Fibroblast of lung (primary cell): ENCODE results near the gene SH3RF1. TPM values are rescaled to one million over a fixed set of nuclear protein-coding genes. Genes with fewer than 3 reads are reported as not detected.

Experiments
- DNase-seq, 2 donors: peaks; one replicate each; pipeline versions ENCODE4 v3.0.0 to v3.0.0-alpha.2; 2010; ENCODE audit warnings: low read depth in 2 of 2
- H2AFZ ChIP-seq: 2 replicates; pipeline ENCODE4 v1.5.1; 2012; ENCODE audit warnings: low read length, control low read depth, inconsistent platforms
- H3K27ac ChIP-seq: 2 replicates; pipeline ENCODE4 v1.5.1; 2011; ENCODE audit warnings: low read length, control low read depth; ENCODE audit not compliant: insufficient read depth
- H3K27me3 ChIP-seq: 2 replicates; pipeline ENCODE4 v1.5.1; 2011; ENCODE audit warnings: mild to moderate bottlenecking, low read length; ENCODE audit not compliant: control insufficient read depth, insufficient read depth
- H3K36me3 ChIP-seq: 2 replicates; pipeline ENCODE4 v1.5.1; 2011; ENCODE audit warnings: low read length; ENCODE audit not compliant: control insufficient read depth, insufficient read depth
- H3K4me1 ChIP-seq: 2 replicates; pipeline ENCODE4 v1.5.1; 2011; ENCODE audit warnings: low read length; ENCODE audit not compliant: control insufficient read depth, insufficient read depth; ENCODE audit errors: extremely low read depth
- H3K4me2 ChIP-seq: 2 replicates; pipeline ENCODE4 v1.5.1; 2011; ENCODE audit warnings: low read length, control low read depth; ENCODE audit not compliant: insufficient read depth; ENCODE audit errors: extremely low read depth
- H3K4me3 ChIP-seq, 4 experiments: fragments of 200-600 bp in 1 of 4; sonication (generic) in 1 of 4; replicated peaks in 1 of 4; 2 replicates each; pipeline ENCODE4 v1.5.1; 2011 to 2016; ENCODE audit warnings: low read length in 4 of 4, low read depth in 3 of 4, mild to moderate bottlenecking in 3 of 4, control low read depth in 2 of 4, inconsistent platforms in 1 of 4, mixed read lengths in 1 of 4; ENCODE audit not compliant: insufficient read depth in 1 of 4; ENCODE audit errors: control extremely low read depth in 1 of 4
- H3K79me2 ChIP-seq: 2 replicates; pipeline ENCODE4 v1.5.1; 2012; ENCODE audit warnings: mild to moderate bottlenecking, low read length, inconsistent platforms; ENCODE audit not compliant: control insufficient read depth, insufficient read depth
- H3K9ac ChIP-seq: 2 replicates; pipeline ENCODE4 v1.5.1; 2011; ENCODE audit warnings: mild to moderate bottlenecking, low read length, control low read depth; ENCODE audit not compliant: insufficient read depth
- H3K9me3 ChIP-seq: 2 replicates; pipeline ENCODE4 v1.5.1; 2012; ENCODE audit warnings: low read depth, low read length; ENCODE audit not compliant: control insufficient read depth, insufficient read depth
- H4K20me1 ChIP-seq: 2 replicates; pipeline ENCODE4 v1.5.1; 2011; ENCODE audit warnings: low read length; ENCODE audit not compliant: control insufficient read depth, insufficient read depth; ENCODE audit errors: extremely low read depth
- CTCF ChIP-seq, 2 donors: IDR thresholded peaks in 1 of 2; conservative IDR thresholded peaks in 1 of 2; 1 replicate in 1 of 2; 2 replicates in 1 of 2; pipeline ENCODE4 v1.5.1; 2011 to 2012; ENCODE audit warnings: low read length in 2 of 2, control low read depth in 1 of 2, inconsistent platforms in 1 of 2, low read depth in 1 of 2, mild to moderate bottlenecking in 1 of 2
- EZH2 ChIP-seq: IDR thresholded peaks from 2 replicates; pipeline ENCODE4 v1.5.1; 2012; ENCODE audit warnings: low read length, control low read depth, mild to moderate bottlenecking; ENCODE audit errors: missing control alignments
- polyA plus RNA-seq, 2 donors: library from polyadenylated mRNA; depleted of rRNA in 1 of 2; stranded (reverse) in 1 of 2; unstranded in 1 of 2; fragments of >200 nt; gene quantifications; 2 replicates each; pipeline ENCODE4 v1.2.1, GENCODE V29; 2011 to 2012; ENCODE audit warnings: missing spikeins in 1 of 2
- total RNA-seq: library from RNA; depleted of rRNA; stranded (reverse); fragments of >200 nt; gene quantifications from 2 replicates; pipeline ENCODE4 v1.2.1, GENCODE V29; 2014

SH3RF1 gene
- total and polyA plus RNA-seq, 2 donors (not counting 1 experiment from before 2014, with no cell fraction given) = 13.0 to 18.8 TPM

DNA sequence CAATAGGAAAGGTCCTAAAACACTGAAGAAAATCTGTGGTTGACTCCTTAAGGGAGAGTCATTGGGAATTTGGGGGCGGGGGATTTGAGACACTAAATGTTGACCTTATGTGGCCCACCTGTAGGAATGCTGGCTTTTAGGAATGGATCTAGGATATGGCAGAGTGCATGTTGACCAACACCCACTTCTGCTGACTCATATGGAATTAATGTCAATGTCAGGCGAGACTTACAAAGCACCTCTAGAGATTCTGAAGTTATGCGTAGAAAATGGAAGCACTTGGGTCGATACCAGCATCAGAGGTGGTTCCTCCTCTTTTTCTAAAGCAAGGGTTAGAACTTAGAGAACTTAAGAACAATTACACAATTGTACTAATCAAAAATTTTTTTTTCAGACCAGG, 160.1 kb downstream of the SH3RF1 start:
- Histone ChIP-seq H3K9ac (no peak overlapping the region), H3K36me3 (peaks cover 8% of the 10 kb centered on the region), H3K27ac (no peak overlapping the region), H2AFZ (no peak overlapping the region), H3K4me3 (no peak overlapping the region), H3K79me2 (no peaks in the 10 kb centered on the region), H3K27me3 (no peaks in the 10 kb centered on the region), H3K4me2 (no peak overlapping the region), H3K4me1 (no peaks in the 10 kb centered on the region), H4K20me1 (no peaks in the 10 kb centered on the region), H3K9me3 (no peaks in the 10 kb centered on the region)
- DNase-seq = peak in 1 of 2 donors; percentile 55
- TF ChIP-seq CTCF (conservative IDR thresholded peaks at IDR 0.05 in 1 of 2, IDR thresholded peaks at IDR 0.05 in 1 of 2; ENCODE audit: low read depth in 1 of 2, low read length in 2 of 2) (no peak), EZH2 (no peak)

DNA sequence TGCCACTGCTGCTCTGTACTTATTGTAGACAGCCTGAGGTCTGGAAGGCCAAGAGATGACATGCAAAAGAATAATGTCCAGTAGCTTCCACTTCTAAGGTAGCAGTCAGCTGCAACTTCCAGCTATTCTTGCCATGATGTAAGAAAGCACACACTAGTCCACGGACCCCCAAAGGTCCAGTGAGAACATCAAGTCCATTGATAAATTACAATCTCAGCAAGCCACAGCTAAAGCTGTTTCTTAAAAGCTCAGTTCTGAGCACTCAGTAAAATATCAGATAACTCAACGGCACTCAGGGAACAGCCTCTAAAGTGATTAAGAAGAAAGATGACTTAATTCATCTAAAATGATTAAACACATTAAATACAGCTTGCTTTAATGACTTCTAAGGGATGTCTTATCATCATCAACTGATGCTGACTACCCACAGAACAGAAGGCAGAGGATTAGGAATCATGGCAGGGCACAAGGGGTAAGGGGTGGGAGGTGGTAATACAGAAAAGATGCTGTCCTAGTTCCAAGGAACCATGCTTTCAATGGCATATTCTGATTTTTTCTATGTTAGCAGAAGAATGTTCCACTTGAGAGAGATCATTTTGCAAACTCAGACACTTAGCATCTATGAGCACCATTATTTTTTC, 161.6 kb downstream of the SH3RF1 start:
- TF ChIP-seq EZH2 = no peak
- TF ChIP-seq CTCF (conservative IDR thresholded peaks at IDR 0.05 in 1 of 2, IDR thresholded peaks at IDR 0.05 in 1 of 2; ENCODE audit: low read depth in 1 of 2, low read length in 2 of 2) = no peak
- no peak overlapping the region for H3K27ac ChIP-seq
- DNase-seq = no peak

GRCh38 chr4:169108303-169108702, 162.5 kb downstream of the SH3RF1 start:
- Histone ChIP-seq H3K9ac (no peak overlapping the region), H3K27ac (no peak overlapping the region), H3K36me3 (peaks cover 5% of the 10 kb centered on the region), H3K4me1 (no peaks in the 10 kb centered on the region), H3K79me2 (no peaks in the 10 kb centered on the region), H3K9me3 (no peaks in the 10 kb centered on the region), H3K27me3 (no peaks in the 10 kb centered on the region), H3K4me2 (no peak overlapping the region), H4K20me1 (no peaks in the 10 kb centered on the region), H2AFZ (no peak overlapping the region), H3K4me3 (no peak overlapping the region)
- DNase-seq = no peak
- TF ChIP-seq EZH2 (no peak), CTCF (conservative IDR thresholded peaks at IDR 0.05 in 1 of 2, IDR thresholded peaks at IDR 0.05 in 1 of 2; ENCODE audit: low read depth in 1 of 2, low read length in 2 of 2) (no peak)

More for the DNA sequence above, 161.6 kb downstream of the SH3RF1 start:
- Histone ChIP-seq H3K9me3 (no peaks in the 10 kb centered on the region), H3K79me2 (no peaks in the 10 kb centered on the region), H2AFZ (no peak overlapping the region), H4K20me1 (no peaks in the 10 kb centered on the region), H3K36me3 (peaks cover 8% of the 10 kb centered on the region), H3K4me2 (no peak overlapping the region), H3K4me1 (no peaks in the 10 kb centered on the region), H3K9ac (no peak overlapping the region), H3K27me3 (no peaks in the 10 kb centered on the region), H3K4me3 (no peak overlapping the region)
